GM19099 (cell line): ENCODE data around the gene CTBP1.

Experiments used
- POLR2A ChIP-seq: IDR thresholded peaks from 3 replicates; pipeline ENCODE4 v1.6.1; 2011; ENCODE audit warnings: low read depth; ENCODE audit not compliant: insufficient read length; ENCODE audit errors: extremely low read depth

The CTBP1 gene

DNA sequence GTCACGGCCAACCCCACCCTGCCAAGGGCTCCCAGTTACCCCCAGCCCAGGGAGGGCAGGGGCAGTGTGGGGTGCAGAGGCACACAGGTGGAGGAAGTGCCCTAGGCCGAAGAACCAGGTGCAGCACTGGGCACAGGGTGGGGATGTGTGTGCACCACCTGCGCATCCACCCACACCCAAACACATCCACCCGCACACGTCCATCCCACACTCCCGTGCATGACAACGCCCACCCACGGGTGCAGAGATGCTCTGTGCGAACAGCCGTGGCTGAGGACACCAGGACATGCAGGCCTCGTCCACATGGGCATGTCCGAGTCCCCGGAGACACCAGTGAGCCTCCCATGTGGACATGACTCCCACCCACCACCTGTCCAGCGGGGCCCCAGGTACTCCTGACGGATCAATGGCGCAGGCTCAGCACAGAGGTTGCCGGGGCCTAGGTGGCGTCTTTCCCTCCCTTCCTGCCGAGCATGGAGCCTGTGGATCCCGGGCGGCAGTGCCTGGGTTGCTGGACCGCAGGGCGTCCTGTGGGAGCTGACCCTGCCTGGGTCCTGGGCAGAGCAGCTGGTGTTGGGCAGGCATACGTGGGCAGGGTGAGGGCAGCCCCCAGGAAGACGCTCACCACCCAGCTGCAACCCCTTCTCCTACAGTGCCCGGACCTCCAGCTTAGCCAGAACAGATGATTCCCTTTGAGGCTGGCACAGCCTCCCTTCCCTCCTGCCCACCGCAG, 19.6 kb downstream of the CTBP1 start:
- no peak for TF ChIP-seq POLR2A

DNA sequence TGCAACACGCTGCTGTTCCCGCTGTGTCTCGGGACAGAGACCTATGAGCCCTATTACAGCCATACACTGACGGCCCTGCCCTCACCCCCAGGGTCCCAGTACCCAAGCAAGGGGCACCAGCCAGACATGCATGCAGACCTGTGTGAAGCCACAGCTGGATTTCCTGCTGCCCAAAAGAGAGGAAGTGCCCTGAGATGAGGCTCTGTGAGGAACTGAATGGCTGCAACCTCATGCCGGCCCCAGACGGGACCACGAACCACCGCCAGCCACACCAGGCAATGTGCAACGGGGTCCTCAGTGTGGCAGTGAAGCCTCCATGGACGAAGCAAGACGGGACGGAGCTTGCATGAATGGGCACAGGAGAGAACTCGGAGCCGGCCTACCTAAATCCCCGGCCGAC, 21.1 kb downstream of the CTBP1 start:
- no peak for TF ChIP-seq POLR2A

DNA sequence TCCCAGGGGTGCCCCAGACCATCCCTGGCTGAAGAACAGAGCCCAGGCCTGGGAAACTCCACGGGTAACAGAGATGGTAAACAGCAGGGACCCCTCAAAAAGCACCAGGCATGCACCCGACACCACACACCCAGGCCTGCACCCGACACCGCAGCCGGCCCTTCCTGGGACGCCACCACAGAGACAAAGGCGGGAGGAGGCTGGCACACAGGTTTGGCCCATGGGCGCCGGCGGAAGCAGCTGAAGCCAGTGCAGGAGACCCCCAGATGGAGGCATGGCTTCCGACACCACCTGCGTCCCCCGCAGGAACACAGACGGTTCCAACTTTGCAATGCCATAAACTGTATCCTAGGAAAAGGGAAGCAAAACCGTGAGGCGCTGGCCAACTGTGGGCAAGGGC, 22.3 kb downstream of the CTBP1 start:
- TF ChIP-seq POLR2A, result no peak

DNA sequence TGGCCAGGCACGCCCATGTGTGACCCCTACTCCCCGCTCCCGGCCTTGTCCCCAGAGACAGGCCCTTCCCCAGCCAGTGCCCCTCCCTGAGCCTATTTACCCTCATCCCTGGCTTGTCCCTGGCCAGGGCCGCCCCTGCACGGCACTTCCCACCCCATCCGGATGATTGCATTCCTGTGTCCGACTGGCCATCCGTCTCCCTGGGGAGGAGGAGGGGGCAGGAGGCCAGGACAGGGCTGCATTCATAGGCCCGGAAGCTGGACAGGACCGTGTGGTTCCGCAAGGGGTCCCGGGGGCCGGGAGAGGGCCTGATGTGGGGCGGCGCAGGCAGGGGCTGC, 22.8 kb downstream of the CTBP1 start:
- TF ChIP-seq POLR2A, result no peak

DNA sequence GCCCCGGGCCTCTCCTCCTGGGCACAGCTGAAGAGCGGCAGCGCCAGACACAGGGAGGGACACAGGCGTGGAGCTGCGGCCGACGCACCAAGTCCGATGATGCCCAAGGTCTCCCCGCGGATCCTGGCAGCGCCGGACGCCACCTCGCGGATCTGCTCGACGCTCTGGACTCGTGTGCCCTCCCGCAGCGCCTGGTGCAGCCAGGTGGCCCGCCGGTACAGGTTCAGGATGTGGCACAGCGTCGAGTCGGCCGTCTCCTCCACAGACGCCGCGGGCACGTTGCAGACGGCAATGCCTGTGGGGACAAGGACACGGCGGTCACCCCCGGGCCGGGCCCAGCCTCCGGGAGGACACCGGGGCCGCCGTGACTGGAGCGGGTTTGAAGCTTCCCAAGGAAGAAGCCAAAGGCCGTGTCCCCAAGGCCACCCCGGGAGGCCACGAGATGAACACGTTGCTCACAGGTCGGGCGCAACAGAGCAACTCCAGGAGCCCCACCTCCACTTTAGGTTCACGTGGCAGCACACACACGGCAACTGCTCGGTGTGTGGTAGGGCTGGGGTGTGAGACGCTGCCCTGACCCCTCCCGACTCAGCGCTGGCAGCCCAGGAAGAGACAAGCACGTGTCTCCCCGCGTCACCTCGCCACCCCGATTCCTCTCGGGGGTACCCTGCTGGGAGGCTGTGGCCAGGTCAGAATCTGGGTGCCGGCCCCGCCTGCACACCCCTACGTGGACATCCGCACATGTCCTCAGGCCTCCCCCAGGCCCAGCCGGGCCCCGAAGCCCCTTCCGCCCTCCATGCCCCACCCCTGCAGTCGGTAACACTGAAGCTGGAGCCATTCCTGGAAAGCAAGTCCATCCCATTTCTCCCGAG, 23.4 kb downstream of the CTBP1 start:
- TF ChIP-seq POLR2A, result no peak

DNA sequence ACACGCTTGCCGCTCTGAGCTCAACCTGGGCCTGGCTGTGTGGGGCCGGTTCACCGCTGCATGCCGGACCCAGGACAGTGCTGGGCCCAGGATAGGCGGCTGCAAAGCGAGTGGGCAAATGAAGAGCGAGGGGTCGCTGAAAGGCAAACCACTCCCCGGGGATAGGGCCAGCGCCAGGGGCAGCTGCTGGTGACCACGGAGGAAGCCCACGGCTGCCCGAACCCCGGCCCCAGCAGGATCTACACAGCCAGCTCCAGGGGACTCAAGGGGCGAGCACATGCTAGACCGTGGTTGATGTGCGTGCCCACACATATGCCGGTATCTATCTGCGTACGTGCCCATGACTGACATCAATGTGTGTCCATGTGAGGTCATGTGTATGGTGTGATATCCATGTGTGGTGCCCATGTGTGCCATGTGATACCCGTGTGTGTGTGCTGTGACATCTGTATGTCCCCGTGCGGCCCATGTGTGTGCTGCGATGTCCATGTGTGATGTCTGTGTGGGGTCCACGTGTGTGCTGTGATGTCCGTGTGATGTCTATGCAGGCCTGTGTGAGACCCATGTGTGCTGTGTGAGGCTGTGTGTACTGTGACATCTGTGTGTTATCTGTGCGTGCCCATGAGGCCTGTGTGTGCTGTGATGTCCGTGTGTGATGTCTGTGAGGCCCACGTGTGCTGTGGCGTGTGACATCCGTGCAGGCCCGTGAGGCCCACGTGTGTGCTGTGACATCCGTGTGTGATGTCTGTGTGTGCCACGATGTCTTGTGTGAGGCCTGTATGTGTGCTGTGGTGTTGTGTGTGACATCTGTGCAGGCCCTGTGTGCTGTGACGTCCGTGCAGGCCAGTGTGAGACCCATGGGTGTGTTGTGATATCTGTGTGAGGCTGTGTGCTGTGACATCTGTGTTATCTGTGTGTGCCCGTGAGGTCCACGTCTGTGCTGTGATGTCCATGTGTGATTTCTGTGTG, 24.8 kb downstream of the CTBP1 start:
- no peak for TF ChIP-seq POLR2A

DNA sequence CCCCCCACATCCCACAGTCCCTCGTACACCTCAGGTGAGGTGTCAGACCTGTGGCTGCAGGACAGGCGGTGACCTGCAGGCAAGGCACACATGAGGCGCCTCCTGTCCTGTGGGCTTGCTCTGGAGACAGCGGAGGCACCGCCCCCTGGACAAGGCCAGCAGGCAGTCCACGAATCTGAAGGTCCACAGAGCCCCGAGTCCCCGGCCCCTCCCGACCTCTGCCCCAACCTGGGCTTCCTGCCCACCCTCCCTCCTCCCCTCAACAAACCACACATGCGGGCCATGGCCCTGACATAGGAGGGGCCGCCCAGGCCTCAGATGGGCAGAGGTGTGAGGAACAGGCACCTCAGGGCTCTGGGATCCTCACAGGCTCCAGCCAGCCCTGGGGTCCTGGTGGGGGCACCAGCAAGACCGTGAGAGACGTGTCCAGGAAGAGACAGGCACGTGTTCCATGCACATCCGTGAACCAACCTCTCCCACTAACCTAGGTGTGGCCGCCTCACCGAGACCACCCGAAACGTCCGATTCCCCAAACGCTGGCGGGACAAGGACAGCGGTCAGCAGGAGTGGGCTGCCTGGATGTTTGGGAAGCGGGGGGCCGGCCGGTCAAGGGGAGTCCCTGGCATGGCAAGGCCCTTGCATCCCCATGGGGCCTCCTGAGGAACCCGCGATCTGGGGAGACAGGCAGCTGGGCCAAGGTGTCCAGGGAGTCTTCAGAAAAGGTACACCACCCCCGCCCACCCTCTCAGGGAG, 25.8 kb downstream of the CTBP1 start:
- no peak for TF ChIP-seq POLR2A

DNA sequence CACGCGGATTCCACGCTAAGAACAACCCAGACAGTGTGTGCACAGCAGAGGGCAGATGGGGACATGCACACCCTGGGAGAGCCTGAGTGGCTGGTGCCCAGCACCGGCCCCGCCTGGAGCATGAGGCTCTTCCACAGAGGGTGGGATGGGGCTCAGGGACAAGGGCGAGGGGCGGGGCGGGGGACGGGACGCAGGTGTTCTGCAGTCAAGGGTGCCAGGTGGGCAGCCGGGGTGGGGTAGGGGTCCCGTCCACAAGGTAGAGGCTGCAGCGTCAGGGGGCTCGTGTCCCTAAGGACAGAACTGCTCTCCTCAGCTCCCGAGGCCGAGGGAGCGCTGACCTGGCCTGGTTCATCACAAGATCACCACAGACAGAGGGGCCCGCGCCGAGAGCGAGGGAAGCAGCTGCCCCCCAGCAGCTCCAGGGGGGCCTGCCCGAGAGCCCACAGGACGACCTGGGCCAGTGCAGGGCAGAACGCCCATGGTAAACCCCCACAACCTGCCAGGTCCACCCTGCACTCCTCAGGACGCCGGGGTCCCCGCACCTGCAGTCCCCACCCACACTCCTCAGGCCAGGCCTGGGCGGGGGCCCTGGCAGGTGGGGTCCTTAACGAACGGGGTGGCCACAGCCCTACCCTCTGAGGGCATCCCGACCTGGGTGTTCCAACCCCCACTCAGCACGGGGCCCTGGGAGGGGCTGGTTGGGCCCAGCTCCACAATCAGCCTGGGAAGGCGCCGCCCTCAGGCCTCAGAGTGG, 26.7 kb downstream of the CTBP1 start:
- no peak for TF ChIP-seq POLR2A

DNA sequence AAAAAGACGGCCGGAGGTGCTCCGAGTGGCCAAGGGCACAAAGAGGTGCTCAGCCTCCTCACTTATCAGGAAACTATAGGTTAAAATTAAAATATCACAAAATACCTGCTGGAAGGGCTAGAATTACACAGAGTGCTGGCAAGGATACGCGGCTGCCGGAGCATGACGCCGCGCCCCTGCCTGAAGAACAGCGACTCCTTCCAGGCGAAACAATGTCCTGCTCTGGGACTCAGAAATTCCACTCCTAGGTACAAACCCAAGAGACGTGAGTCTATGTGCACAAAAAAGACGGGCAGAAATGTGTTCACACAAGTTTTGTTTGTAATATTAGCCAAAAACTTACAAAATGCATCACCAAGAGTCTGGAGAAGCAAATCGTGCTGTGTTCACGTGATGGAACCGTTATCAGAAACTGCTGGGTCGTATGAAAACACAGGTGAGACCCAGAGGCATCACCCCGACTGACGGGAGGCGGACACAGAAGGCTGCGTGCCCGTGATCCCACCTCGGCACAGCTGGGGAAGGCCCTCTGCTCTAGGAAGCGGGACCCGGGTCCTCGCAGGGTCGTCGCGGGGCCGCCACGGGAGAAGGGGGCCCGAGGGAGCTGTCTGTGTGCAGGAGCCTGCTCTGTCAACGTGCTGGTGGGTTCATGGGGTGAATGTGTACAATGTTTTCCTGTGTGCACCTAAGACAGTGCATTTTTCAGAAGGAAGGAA, 27.6 kb downstream of the CTBP1 start:
- TF ChIP-seq POLR2A, result no peak

DNA sequence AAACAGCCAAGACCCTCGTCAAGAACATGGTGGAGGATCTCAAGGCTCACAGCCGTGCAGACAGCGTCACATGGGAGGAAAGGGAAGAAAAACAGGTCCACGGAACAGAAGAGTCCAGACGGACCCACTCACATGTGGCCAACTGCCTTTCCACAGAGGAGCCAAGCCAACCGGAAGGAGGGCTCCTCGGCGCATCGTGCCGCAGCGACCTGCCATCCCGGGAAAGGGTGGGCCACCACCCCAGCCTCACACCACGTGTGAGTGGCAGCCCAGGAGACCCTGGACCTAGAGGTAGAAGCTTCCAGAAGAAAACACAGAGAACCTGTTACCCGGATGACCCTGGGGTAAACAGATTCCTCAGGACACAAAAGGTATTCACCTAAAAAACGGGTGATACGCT, 28.4 kb downstream of the CTBP1 start:
- no peak for TF ChIP-seq POLR2A

DNA sequence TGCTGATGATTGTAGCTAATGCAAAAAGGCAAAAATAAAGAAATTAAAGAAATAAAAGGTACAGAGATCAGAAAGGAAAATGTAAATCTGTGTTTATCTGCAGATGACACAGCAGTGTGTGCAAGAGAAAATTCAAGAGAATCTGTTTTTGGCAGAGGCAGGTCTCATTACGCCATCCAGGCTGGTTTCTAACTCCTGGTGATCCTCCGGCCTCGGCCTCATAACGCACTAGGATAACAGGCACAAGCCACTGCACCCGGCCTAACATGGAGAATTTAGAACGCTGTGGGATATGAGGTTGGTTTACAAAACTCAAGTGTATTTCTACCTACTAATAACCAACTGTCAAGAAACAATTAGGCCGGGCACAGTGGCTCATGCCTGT, 29.4 kb downstream of the CTBP1 start:
- no peak for TF ChIP-seq POLR2A

DNA sequence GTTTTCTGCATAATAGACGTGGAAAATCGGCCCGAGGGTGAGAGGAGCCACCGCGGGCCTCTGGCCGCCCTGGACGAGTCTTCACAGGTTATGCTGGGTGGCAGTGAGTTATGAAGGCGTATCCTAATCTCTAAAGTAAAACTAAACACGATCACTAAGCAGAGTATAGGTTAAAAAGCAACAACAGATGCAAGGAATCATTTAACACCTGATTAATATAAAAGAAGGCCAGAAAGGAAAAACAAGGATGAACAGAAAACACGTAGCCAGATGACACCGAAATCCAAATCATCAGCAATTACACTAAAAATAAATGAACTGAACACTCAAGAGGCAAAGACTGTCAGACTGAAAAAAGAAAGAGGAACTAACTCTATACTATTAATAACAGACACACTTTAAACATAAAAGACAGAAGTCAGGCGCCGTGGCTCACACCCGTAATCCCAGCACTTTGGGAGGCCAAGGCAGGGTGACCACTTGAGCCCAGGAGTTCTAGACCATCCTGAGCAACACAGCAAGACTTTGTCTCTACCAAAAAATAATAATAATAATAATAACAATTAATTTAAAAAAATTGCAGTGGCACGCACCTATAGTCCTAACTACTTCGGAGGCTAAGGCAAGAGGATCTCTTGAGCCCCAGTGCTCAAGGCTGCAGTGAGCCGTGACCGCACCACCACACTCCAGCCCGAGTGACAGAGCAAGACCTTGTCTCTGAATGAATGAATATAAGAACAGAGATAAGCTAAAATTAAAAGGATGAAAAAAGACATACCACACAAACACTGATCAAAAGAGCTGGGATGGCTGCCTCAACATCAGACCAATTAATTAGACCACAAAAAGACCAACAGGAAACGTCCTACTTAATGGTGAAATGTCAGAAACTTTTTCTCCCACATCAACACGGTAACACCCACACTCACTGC, 30.0 kb downstream of the CTBP1 start:
- TF ChIP-seq POLR2A, result no peak
